Measurements from ENCODE around the gene ARMH3.

Gene ARMH3

GRCh38 chr10:102033787-102034186, 22.2 kb downstream of the ARMH3 start:
- H3K9me3 ChIP-seq (ENCODE audit: severe bottlenecking), result no peaks in the 10 kb centered on the region
- H3K4me1 ChIP-seq (ENCODE audit: insufficient read depth, poor library complexity, severe bottlenecking), result no peaks in the 10 kb centered on the region
- H3K27ac ChIP-seq (ENCODE audit: poor library complexity, severe bottlenecking), result no peak overlapping the region
- H3K4me3 ChIP-seq (ENCODE audit: severe bottlenecking), result no peak overlapping the region
- TF ChIP-seq CTCF (IDR thresholded peaks at IDR 0.05; ENCODE audit: poor library complexity, severe bottlenecking), result no peak
- peaks cover 50% of the 10 kb centered on the region for H3K36me3 ChIP-seq (ENCODE audit: low read depth)
- no peaks in the 10 kb centered on the region for H3K27me3 ChIP-seq (ENCODE audit: insufficient read depth, poor library complexity, severe bottlenecking)
- DNase-seq (ENCODE audit: low spot score) (no peak), ATAC-seq (ENCODE audit: low read depth) (no peak)

GRCh38 chr10:102027261-102027660, 28.7 kb downstream of the ARMH3 start:
- no peak for TF ChIP-seq CTCF (IDR thresholded peaks at IDR 0.05; ENCODE audit: poor library complexity, severe bottlenecking)
- DNase-seq (ENCODE audit: low spot score) (no peak), ATAC-seq (ENCODE audit: low read depth) (no peak)
- H3K27me3 ChIP-seq (ENCODE audit: insufficient read depth, poor library complexity, severe bottlenecking), result no peaks in the 10 kb centered on the region
- H3K4me3 ChIP-seq (ENCODE audit: severe bottlenecking), result no peak overlapping the region
- no peaks in the 10 kb centered on the region for H3K4me1 ChIP-seq (ENCODE audit: insufficient read depth, poor library complexity, severe bottlenecking)
- no peaks in the 10 kb centered on the region for H3K9me3 ChIP-seq (ENCODE audit: severe bottlenecking)
- H3K36me3 ChIP-seq (ENCODE audit: low read depth), result peaks cover 63% of the 10 kb centered on the region
- H3K27ac ChIP-seq (ENCODE audit: poor library complexity, severe bottlenecking), result no peak overlapping the region

- DNase-seq (ENCODE audit: low spot score) (no peak), ATAC-seq (ENCODE audit: low read depth) (no peak)
- H3K4me1 ChIP-seq (ENCODE audit: insufficient read depth, poor library complexity, severe bottlenecking), result no peaks in the 10 kb centered on the region
- no peak for TF ChIP-seq CTCF (IDR thresholded peaks at IDR 0.05; ENCODE audit: poor library complexity, severe bottlenecking)
- no peaks in the 10 kb centered on the region for H3K9me3 ChIP-seq (ENCODE audit: severe bottlenecking)
- peaks cover 53% of the 10 kb centered on the region for H3K36me3 ChIP-seq (ENCODE audit: low read depth)
- H3K27me3 ChIP-seq (ENCODE audit: insufficient read depth, poor library complexity, severe bottlenecking), result no peaks in the 10 kb centered on the region
- H3K4me3 ChIP-seq (ENCODE audit: severe bottlenecking), result no peak overlapping the region
- H3K27ac ChIP-seq (ENCODE audit: poor library complexity, severe bottlenecking), result no peak overlapping the region
These were observed 31.2 kb downstream of the ARMH3 start for GRCh38 chr10:102024799-102025198.

- ATAC-seq (ENCODE audit: low read depth), result no peak
- Histone ChIP-seq H3K36me3 (ENCODE audit: low read depth) (peaks cover 36% of the 10 kb centered on the region), H3K4me3 (ENCODE audit: severe bottlenecking) (no peak overlapping the region), H3K9me3 (ENCODE audit: severe bottlenecking) (no peaks in the 10 kb centered on the region), H3K4me1 (ENCODE audit: insufficient read depth, poor library complexity, severe bottlenecking) (no peaks in the 10 kb centered on the region), H3K27me3 (ENCODE audit: insufficient read depth, poor library complexity, severe bottlenecking) (no peaks in the 10 kb centered on the region), H3K27ac (ENCODE audit: poor library complexity, severe bottlenecking) (no peak overlapping the region)
- no peak for DNase-seq (ENCODE audit: low spot score)
- no peak for TF ChIP-seq CTCF (IDR thresholded peaks at IDR 0.05; ENCODE audit: poor library complexity, severe bottlenecking)
These were observed 35.0 kb downstream of the ARMH3 start for GRCh38 chr10:102020938-102021337.

GRCh38 chr10:102017295-102017694, 38.7 kb downstream of the ARMH3 start:
- no peak for DNase-seq (ENCODE audit: low spot score)
- ATAC-seq (ENCODE audit: low read depth), result no peak
- Histone ChIP-seq H3K4me3 (ENCODE audit: severe bottlenecking) (no peak overlapping the region), H3K36me3 (ENCODE audit: low read depth) (peaks cover 26% of the 10 kb centered on the region), H3K4me1 (ENCODE audit: insufficient read depth, poor library complexity, severe bottlenecking) (no peaks in the 10 kb centered on the region), H3K27me3 (ENCODE audit: insufficient read depth, poor library complexity, severe bottlenecking) (no peaks in the 10 kb centered on the region), H3K9me3 (ENCODE audit: severe bottlenecking) (no peaks in the 10 kb centered on the region), H3K27ac (ENCODE audit: poor library complexity, severe bottlenecking) (no peak overlapping the region)
- no peak for TF ChIP-seq CTCF (IDR thresholded peaks at IDR 0.05; ENCODE audit: poor library complexity, severe bottlenecking)

Measured in RWPE2 (cell line).